ENCODE measurements around the gene SLC44A3.
"Not testable (repeated sequence)": the region's sequence is repeated elsewhere in the genome, so short reads cannot be mapped to it uniquely, and the experiment has no call there.

SLC44A3 gene

GRCh38 chr1:94836891-94837290, 16.7 kb downstream of the SLC44A3 start:
- DNase-seq (ENCODE audit: low read depth), result no peak

GRCh38 chr1:94840381-94840780, 20.2 kb downstream of the SLC44A3 start:
- not testable (repeated sequence) for DNase-seq (ENCODE audit: low read depth)

- DNase-seq (ENCODE audit: low read depth), result no peak
These were observed 20.7 kb downstream of the SLC44A3 start for GRCh38 chr1:94840808-94841207.

GRCh38 chr1:94843430-94843829, 23.3 kb downstream of the SLC44A3 start:
- DNase-seq (ENCODE audit: low read depth), result no peak

GRCh38 chr1:94843846-94844245, 23.7 kb downstream of the SLC44A3 start:
- no peak for DNase-seq (ENCODE audit: low read depth)

- DNase-seq (ENCODE audit: low read depth), result no peak
These were observed 26.2 kb downstream of the SLC44A3 start for GRCh38 chr1:94846308-94846707.

- DNase-seq (ENCODE audit: low read depth), result no peak
These were observed 31.4 kb downstream of the SLC44A3 start for GRCh38 chr1:94851571-94851970.

- DNase-seq (ENCODE audit: low read depth), result peak; percentile 38
These were observed 32.6 kb downstream of the SLC44A3 start for GRCh38 chr1:94852788-94853187.

- DNase-seq (ENCODE audit: low read depth), result peak; percentile 91
These were observed 34.5 kb downstream of the SLC44A3 start for GRCh38 chr1:94854458-94855306.

- DNase-seq (ENCODE audit: low read depth), result peak; percentile 33
These were observed 35.1 kb downstream of the SLC44A3 start for GRCh38 chr1:94855307-94855700.

- DNase-seq (ENCODE audit: low read depth), result no peak
These were observed 35.8 kb downstream of the SLC44A3 start for GRCh38 chr1:94856004-94856403.

GRCh38 chr1:94856868-94857267, 36.7 kb downstream of the SLC44A3 start:
- DNase-seq (ENCODE audit: low read depth), result no peak

- peak; percentile 63 for DNase-seq (ENCODE audit: low read depth)
These were observed 38.1 kb downstream of the SLC44A3 start for GRCh38 chr1:94858276-94858675.

- no peak for DNase-seq (ENCODE audit: low read depth)
These were observed 39.0 kb downstream of the SLC44A3 start for GRCh38 chr1:94859174-94859573.

GRCh38 chr1:94862718-94863117, 42.6 kb downstream of the SLC44A3 start:
- no peak for DNase-seq (ENCODE audit: low read depth)

GRCh38 chr1:94863297-94863911, 43.2 kb downstream of the SLC44A3 start:
- peak; percentile 87 for DNase-seq (ENCODE audit: low read depth)

- DNase-seq (ENCODE audit: low read depth), result peak; percentile 96
These were observed 43.8 kb downstream of the SLC44A3 start for GRCh38 chr1:94863919-94864318.

GRCh38 chr1:94864821-94865220, 44.7 kb downstream of the SLC44A3 start:
- DNase-seq (ENCODE audit: low read depth), result peak; percentile 58

GRCh38 chr1:94865360-94865759, 45.2 kb downstream of the SLC44A3 start:
- DNase-seq (ENCODE audit: low read depth), result peak; percentile 84

- DNase-seq (ENCODE audit: low read depth), result peak; percentile 98
These were observed 46.1 kb downstream of the SLC44A3 start for GRCh38 chr1:94866164-94866807.

GRCh38 chr1:94871031-94871430, 50.9 kb downstream of the SLC44A3 start:
- peak; percentile 63 for DNase-seq (ENCODE audit: low read depth)

GRCh38 chr1:94872771-94873495, 52.8 kb downstream of the SLC44A3 start:
- peak; percentile 34 for DNase-seq (ENCODE audit: low read depth)

Measured in EH (cell line).